Mesenchymal stem cell (in vitro differentiated cells and primary cell): ENCODE data around the gene BCDIN3D.

Source experiments
- DNase-seq: peaks from one replicate; pipeline ENCODE4 v3.0.0-alpha.2; 2013
- H2AFZ ChIP-seq: one replicate; pipeline ENCODE4 v1.6.1; 2013; ENCODE audit warnings: low read depth, mild to moderate bottlenecking, control low read depth, inconsistent platforms, low read length, moderate library complexity
- H2AK5ac ChIP-seq: 2 replicates; pipeline ENCODE4 v1.6.1; 2013; ENCODE audit warnings: low read length, moderate library complexity, mild to moderate bottlenecking, inconsistent platforms; ENCODE audit not compliant: severe bottlenecking
- H2BK120ac ChIP-seq: one replicate; pipeline ENCODE4 v1.6.1; 2013; ENCODE audit warnings: low read depth, mild to moderate bottlenecking, inconsistent platforms, low read length, moderate library complexity
- H2BK12ac ChIP-seq, 2 experiments: one replicate each; pipeline ENCODE4 v1.6.1; 2013; ENCODE audit warnings: inconsistent platforms in 2 of 2, low read length in 2 of 2, mild to moderate bottlenecking in 2 of 2, moderate library complexity in 2 of 2, control low read depth in 1 of 2
- H2BK15ac ChIP-seq: one replicate; pipeline ENCODE4 v1.6.1; 2013; ENCODE audit warnings: mild to moderate bottlenecking, low read depth, inconsistent platforms; ENCODE audit not compliant: poor library complexity, severe bottlenecking
- H2BK5ac ChIP-seq: 2 replicates; pipeline ENCODE4 v1.6.1; 2013; ENCODE audit warnings: low read depth, mild to moderate bottlenecking, low read length, control low read depth, inconsistent platforms; ENCODE audit not compliant: poor library complexity, severe bottlenecking
- H3K14ac ChIP-seq, 2 experiments: one replicate each; pipeline ENCODE4 v1.6.1; 2013; ENCODE audit warnings: inconsistent platforms in 2 of 2, low read length in 2 of 2, control low read depth in 1 of 2, mild to moderate bottlenecking in 1 of 2, moderate library complexity in 1 of 2
- H3K18ac ChIP-seq, 2 experiments: one replicate each; pipeline ENCODE4 v1.6.1; 2013; ENCODE audit warnings: inconsistent platforms in 2 of 2, low read length in 2 of 2, control low read depth in 1 of 2, low read depth in 1 of 2, mild to moderate bottlenecking in 1 of 2
- H3K23ac ChIP-seq, 2 experiments: one replicate each; pipeline ENCODE4 v1.6.1; 2013; ENCODE audit warnings: inconsistent platforms in 2 of 2, low read length in 2 of 2, mild to moderate bottlenecking in 2 of 2, moderate library complexity in 2 of 2, control low read depth in 1 of 2
- H3K27ac ChIP-seq: 2 replicates; pipeline ENCODE4 v1.5.1; 2013; ENCODE audit warnings: mild to moderate bottlenecking, moderate library complexity, low read length, control low read depth, inconsistent platforms; ENCODE audit not compliant: poor library complexity, severe bottlenecking
- H3K27me3 ChIP-seq, 2 experiments: 2 replicates each; pipeline versions ENCODE4 v1.6.1 to v1.7.0; 2013; ENCODE audit warnings: low read length in 2 of 2, mild to moderate bottlenecking in 2 of 2, moderate library complexity in 2 of 2, control low read depth in 1 of 2, inconsistent platforms in 1 of 2; ENCODE audit not compliant: control insufficient read depth in 1 of 2, insufficient read depth in 1 of 2
- H3K36me3 ChIP-seq, 2 experiments: 2 replicates each; pipeline versions ENCODE4 v1.6.1 to v1.7.0; 2013; ENCODE audit warnings: low read length in 2 of 2, control low read depth in 1 of 2, inconsistent platforms in 1 of 2, low read depth in 1 of 2, mild to moderate bottlenecking in 1 of 2; ENCODE audit not compliant: insufficient read depth in 2 of 2, control insufficient read depth in 1 of 2
- H3K4ac ChIP-seq, 2 experiments: one replicate each; pipeline ENCODE4 v1.6.1; 2013; ENCODE audit warnings: inconsistent platforms in 2 of 2, low read length in 2 of 2, mild to moderate bottlenecking in 2 of 2, moderate library complexity in 2 of 2, control low read depth in 1 of 2, low read depth in 1 of 2
- H3K4me1 ChIP-seq: 2 replicates; pipeline ENCODE4 v1.6.1; 2013; ENCODE audit warnings: low read depth, low read length, control low read depth; ENCODE audit not compliant: control insufficient read depth, insufficient read depth
- H3K4me2 ChIP-seq: 2 replicates; pipeline ENCODE4 v1.6.1; 2013; ENCODE audit warnings: low read length, mild to moderate bottlenecking, inconsistent platforms; ENCODE audit not compliant: poor library complexity, severe bottlenecking
- H3K4me3 ChIP-seq, 2 experiments: 2 replicates each; pipeline versions ENCODE4 v1.5.1 to v1.7.0; 2013; ENCODE audit warnings: low read length in 2 of 2, mild to moderate bottlenecking in 2 of 2, control low read depth in 1 of 2, low read depth in 1 of 2; ENCODE audit not compliant: insufficient read depth in 1 of 2
- H3K79me1 ChIP-seq: replicated peaks from 2 replicates; pipeline ENCODE4 v1.6.1; 2013; ENCODE audit warnings: mild to moderate bottlenecking, control low read depth, low read length, inconsistent platforms; ENCODE audit not compliant: poor library complexity, severe bottlenecking
- H3K9ac ChIP-seq: 2 replicates; pipeline ENCODE4 v1.7.0; 2013; ENCODE audit warnings: mild to moderate bottlenecking, low read length, moderate library complexity
- H3K9me3 ChIP-seq: 2 replicates; pipeline ENCODE4 v1.7.0; 2013; ENCODE audit warnings: mild to moderate bottlenecking, low read length; ENCODE audit not compliant: control insufficient read depth
- H4K8ac ChIP-seq: one replicate; pipeline ENCODE4 v1.6.1; 2013; ENCODE audit warnings: inconsistent platforms, mild to moderate bottlenecking, low read length, moderate library complexity
- H4K91ac ChIP-seq: one replicate; pipeline ENCODE4 v1.6.1; 2013; ENCODE audit warnings: mild to moderate bottlenecking, low read length, inconsistent platforms
- WGBS: methylation state at CpG from one replicate; pipeline ENCODE4 v1.1.7; 2013; ENCODE audit warnings: mixed read lengths; 5-methylcytosine and 5-hydroxymethylcytosine counted together

The BCDIN3D gene

DNA sequence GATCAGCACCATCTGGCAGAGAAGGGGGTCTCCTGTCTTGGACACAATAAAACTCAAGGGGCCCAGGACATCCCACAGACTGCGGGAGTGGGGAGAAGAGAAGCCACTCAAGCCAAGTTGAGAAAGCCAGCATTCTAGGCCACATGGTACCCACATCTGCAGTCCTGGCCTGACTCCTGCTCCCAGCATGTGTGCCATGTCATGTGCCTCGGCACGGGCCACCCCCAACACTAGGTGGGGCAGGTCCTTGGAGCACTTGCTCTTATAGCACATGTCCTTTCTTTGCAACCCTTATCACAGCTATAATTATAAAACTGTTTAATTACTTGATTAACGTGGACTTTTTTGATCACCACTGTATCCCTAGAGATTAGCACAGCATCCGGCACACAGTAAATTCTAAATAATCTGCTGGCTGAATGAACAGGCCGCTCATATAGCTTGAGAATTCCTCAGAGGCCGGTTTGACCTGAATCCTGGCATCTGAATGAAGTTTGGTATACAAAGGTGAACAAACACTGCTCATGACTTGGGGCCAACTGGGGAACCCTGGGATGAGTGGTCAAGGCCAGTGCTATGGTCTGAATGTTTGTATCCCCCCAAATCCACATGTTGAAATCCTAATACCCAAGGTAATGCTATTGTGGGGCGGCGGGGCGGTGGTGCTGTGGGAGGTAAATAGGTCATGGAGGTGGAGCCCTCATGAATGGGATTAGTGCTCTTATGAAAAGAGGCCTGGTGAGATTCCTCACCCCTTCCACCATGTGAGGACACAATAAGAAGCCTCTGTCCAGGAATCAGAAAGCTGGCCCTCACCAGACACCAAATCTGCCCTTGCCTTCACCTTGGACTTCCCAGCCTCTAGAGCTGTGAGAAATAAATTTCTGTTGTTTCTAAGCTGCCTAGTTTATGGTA lies 21.3 kb downstream of the BCDIN3D start:
- H3K27ac ChIP-seq = no peak overlapping the region
- no peak overlapping the region for H3K4ac ChIP-seq
- no peak overlapping the region for H2AFZ ChIP-seq
- H3K4me3 ChIP-seq = no peak overlapping the region
- peaks cover 13% of the 10 kb centered on the region for H3K79me1 ChIP-seq
- H3K4me1 ChIP-seq = peaks cover 51% of the 10 kb centered on the region
- peak overlapping the region in 1 of 2 experiments; percentile 13 for H3K14ac ChIP-seq
- H2BK12ac ChIP-seq = no peak overlapping the region
- no peak overlapping the region for H2BK15ac ChIP-seq
- peaks cover 19 to 48% of the 10 kb centered on the region in 2 experiments for H3K36me3 ChIP-seq
- WGBS = 98% methylated on average over 7 of the region's 10 CpGs
- H4K8ac ChIP-seq = peak overlapping the region; percentile 19
- H3K9me3 ChIP-seq = no peaks in the 10 kb centered on the region
- no peak overlapping the region for H2BK120ac ChIP-seq
- no peak for DNase-seq
- H3K27me3 ChIP-seq = no peaks in the 10 kb centered on the region
- H2AK5ac ChIP-seq = no peak overlapping the region
- H3K4me2 ChIP-seq = no peak overlapping the region
- no peak overlapping the region for H2BK5ac ChIP-seq
- H3K9ac ChIP-seq = no peak overlapping the region
- H3K18ac ChIP-seq = no peak overlapping the region
- H3K23ac ChIP-seq = no peak overlapping the region
- no peak overlapping the region for H4K91ac ChIP-seq

DNA sequence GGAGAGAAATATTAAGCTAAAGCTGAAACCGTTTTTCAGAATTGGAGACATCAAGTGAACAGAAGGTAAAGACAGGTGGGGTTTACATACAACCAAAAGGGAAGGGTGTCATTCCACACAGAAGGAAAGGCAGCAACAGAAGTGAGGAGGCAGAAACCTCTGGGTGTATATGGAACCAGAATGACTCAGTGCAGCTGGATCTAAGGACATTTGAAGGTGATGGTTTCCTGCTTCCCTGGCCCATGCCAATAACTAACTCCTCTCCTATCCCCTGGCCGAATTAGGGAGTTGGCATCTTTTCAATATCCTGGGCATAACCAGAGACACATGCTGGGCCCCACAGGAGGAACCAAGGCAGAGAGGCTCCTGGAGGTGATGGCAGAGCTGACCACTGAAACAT lies 23.1 kb downstream of the BCDIN3D start:
- Histone ChIP-seq H3K36me3 (peaks cover 36 to 47% of the 10 kb centered on the region in 2 experiments), H3K27me3 (no peaks in the 10 kb centered on the region), H3K23ac (no peak overlapping the region), H3K14ac (no peak overlapping the region), H3K4me3 (no peak overlapping the region), H3K4ac (no peak overlapping the region), H4K8ac (no peak overlapping the region), H4K91ac (no peak overlapping the region), H2BK15ac (no peak overlapping the region), H2AK5ac (no peak overlapping the region), H3K4me2 (no peak overlapping the region), H3K79me1 (peaks cover 17% of the 10 kb centered on the region), H3K27ac (no peak overlapping the region), H3K4me1 (peaks cover 37% of the 10 kb centered on the region), H2BK5ac (no peak overlapping the region), H3K18ac (no peak overlapping the region), H3K9me3 (no peaks in the 10 kb centered on the region), H2BK12ac (peak overlapping the region in 1 of 2 experiments; percentile 31), H2AFZ (no peak overlapping the region), H3K9ac (no peak overlapping the region), H2BK120ac (no peak overlapping the region)
- DNase-seq = no peak
- 85% methylated on average over 2 of the region's 2 CpGs for WGBS

DNA sequence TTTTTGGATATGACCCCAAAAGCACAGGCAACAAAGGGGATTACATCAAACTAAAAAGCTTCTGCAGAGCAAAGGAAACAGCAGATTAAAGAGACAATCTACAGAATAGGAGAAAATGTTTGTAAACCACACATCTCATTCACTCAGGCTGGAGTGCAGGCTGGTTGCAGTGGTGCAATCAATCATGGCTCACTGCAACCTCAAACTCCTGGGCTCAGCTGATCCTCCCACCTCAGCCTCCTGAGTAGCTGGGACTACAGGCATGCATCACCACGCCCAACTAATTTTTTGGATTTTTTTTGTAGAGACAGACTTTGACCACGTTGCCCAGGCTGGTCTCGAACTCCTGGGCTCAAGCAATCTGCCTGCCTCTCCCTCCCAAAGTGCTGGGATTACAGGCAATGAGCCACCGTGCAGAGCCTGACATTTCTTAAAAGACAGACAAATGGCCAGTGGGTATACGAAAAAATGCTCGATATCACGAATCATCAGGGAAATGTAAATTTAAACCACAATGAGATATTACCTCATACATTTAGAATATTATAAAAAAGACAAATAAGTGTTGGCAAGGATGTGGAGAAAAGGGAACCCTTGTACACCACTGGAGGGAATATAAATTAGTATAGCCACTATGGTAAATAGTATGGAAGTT lies 24.5 kb downstream of the BCDIN3D start:
- no peak overlapping the region for H3K18ac ChIP-seq
- no peak for DNase-seq
- H2AK5ac ChIP-seq = no peak overlapping the region
- no peaks in the 10 kb centered on the region for H3K27me3 ChIP-seq
- no peak overlapping the region for H3K4me3 ChIP-seq
- no peak overlapping the region for H3K4ac ChIP-seq
- no peak overlapping the region for H3K27ac ChIP-seq
- H4K8ac ChIP-seq = no peak overlapping the region
- peaks cover 25% of the 10 kb centered on the region for H3K4me1 ChIP-seq
- no peak overlapping the region for H4K91ac ChIP-seq
- H3K4me2 ChIP-seq = no peak overlapping the region
- H2BK5ac ChIP-seq = no peak overlapping the region
- no peak overlapping the region for H2AFZ ChIP-seq
- no peaks in the 10 kb centered on the region for H3K9me3 ChIP-seq
- no peak overlapping the region for H3K9ac ChIP-seq
- peaks cover 38 to 39% of the 10 kb centered on the region in 2 experiments for H3K36me3 ChIP-seq
- H3K79me1 ChIP-seq = peaks cover 17% of the 10 kb centered on the region
- WGBS = 88% methylated on average over 4 of the region's 7 CpGs
- no peak overlapping the region for H2BK12ac ChIP-seq
- H2BK120ac ChIP-seq = no peak overlapping the region
- H3K14ac ChIP-seq = no peak overlapping the region
- no peak overlapping the region for H3K23ac ChIP-seq
- no peak overlapping the region for H2BK15ac ChIP-seq

DNA sequence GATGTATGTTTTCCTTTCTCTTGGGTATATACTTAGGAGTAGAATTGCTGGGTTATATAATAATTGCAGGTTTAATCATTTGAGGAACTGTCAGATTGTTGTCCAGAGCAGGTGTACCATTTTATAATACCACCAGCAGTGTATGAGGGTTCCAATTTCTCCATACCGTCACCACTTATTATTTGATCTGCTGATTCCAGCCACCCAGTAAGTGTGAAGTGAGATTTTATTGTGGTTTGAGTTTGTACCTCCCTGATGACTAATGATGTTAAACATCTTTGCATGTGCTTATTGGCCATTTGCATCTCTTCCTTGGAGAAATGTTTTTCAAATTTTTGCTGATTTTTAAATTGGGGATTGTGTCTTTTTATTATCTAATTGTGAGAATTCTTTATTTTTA lies 29.8 kb downstream of the BCDIN3D start:
- H3K18ac ChIP-seq = no peak overlapping the region
- H3K23ac ChIP-seq = no peak overlapping the region
- no peak overlapping the region for H3K14ac ChIP-seq
- peaks cover 26% of the 10 kb centered on the region for H3K4me1 ChIP-seq
- H3K27ac ChIP-seq = no peak overlapping the region
- no peak overlapping the region for H4K91ac ChIP-seq
- H4K8ac ChIP-seq = no peak overlapping the region
- no peak overlapping the region for H2BK15ac ChIP-seq
- no peak overlapping the region for H2AK5ac ChIP-seq
- DNase-seq = no peak
- no peak overlapping the region for H3K4me3 ChIP-seq
- H2BK12ac ChIP-seq = no peak overlapping the region
- no peaks in the 10 kb centered on the region for H3K27me3 ChIP-seq
- H3K4ac ChIP-seq = no peak overlapping the region
- no peak overlapping the region for H2BK5ac ChIP-seq
- H3K9ac ChIP-seq = no peak overlapping the region
- peaks cover 29 to 36% of the 10 kb centered on the region in 2 experiments for H3K36me3 ChIP-seq
- no CpG with 5 or more reads among the region's 1 CpG for WGBS
- H3K4me2 ChIP-seq = no peak overlapping the region
- no peak overlapping the region for H2BK120ac ChIP-seq
- no peak overlapping the region for H2AFZ ChIP-seq
- no peaks in the 10 kb centered on the region for H3K9me3 ChIP-seq
- H3K79me1 ChIP-seq = peaks cover 38% of the 10 kb centered on the region
